ENCODE results near the gene CDC37L1. TPM values are rescaled to one million over a fixed set of nuclear protein-coding genes. Genes with fewer than 3 reads are reported as not detected.

Gene CDC37L1
- total RNA-seq, 2 donors from 2014 or later, result 29.2 to 37.7 TPM

DNA sequence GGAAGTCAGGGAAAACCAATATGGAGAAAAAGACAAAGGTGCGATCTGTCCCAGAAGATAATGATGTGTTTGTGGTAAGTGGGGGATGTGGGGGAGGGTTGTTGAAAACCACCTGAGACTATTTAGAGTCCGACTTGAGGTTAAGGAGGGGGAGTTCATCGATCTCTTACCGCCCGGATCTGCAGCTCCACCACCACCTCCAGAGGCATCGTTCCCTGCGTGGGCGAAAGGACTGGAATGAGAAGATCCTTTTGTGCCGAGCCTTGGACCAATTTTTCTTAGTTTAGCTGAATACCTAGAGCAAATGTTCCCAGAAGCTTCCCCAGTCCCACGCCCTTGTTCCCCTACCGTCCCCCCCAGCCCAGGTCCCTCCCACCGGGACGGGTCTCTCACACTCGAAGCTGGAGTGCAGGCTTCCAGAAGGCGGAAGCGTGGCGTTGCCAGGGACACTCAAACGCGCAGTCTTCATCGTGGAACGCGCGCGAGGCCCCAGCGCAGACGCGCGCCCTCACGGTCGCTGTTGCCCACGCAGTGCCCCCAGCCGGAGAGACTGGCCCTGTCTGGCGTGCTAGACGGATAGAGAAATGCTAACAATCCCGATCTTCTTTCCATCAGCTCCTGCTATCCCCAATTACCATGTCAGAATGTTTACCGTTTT lies 13.2 kb upstream of the CDC37L1 start, which contains the start of gene SPATA6L:
SPATA6L (minus strand) TSS at position 439 of the 658 bp plus-strand sequence; CDS start at position 209, 230 bp downstream.
- Histone ChIP-seq H3K27me3 (replicated peaks; ENCODE audit: insufficient read depth) (no peaks in the 10 kb centered on the region), H3K36me3 (no peaks in the 10 kb centered on the region), H3K27ac (peak within 1 kb of the TSS; percentile 74 to 90), H3K9me3 (no peaks in the 10 kb centered on the region), H3K4me3 (peak within 1 kb of the TSS; percentile 31 to 39), H3K4me1 (replicated peaks) (peaks cover 8% of the 10 kb centered on the region)
- peak; percentile 75 for DNase-seq (ENCODE audit: low spot score)
- TF ChIP-seq POLR2AphosphoS5 (IDR thresholded peaks at IDR 0.05), result peak; percentile 50
- TF ChIP-seq POLR2A (IDR thresholded peaks at IDR 0.05), result peak; percentile 18
- TF ChIP-seq CTCF (IDR thresholded peaks at IDR 0.05), result no peak
- WGBS, result 2% methylated on average over 36 of the region's 36 CpGs
- intact Hi-C loops (cut with DNase I), result loop anchor here (10.0 kb wide), 1 partner anchor 319 kb away; the partner anchor contains the start of gene JAK2

DNA sequence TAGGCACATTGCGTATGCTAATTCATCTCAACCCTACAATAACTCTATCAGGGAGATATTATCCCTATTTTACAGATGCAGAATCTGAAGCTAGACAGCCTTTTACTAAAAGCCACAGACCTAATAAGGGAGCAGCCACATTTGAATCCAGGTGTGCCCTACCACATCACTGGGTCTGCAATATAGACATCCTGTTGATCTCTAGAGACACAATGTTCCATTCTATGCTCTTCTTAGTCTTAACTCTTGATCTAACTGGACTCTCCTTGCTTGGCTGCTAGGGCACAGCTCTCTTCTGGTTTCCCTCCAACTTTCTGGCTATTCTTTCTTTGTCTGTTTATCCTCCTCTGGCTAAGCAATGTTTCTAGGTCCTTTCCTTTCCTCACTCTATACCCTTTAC lies 11.7 kb upstream of the CDC37L1 start:
- Histone ChIP-seq H3K27ac (no peak overlapping the region), H3K9me3 (no peaks in the 10 kb centered on the region), H3K27me3 (replicated peaks; ENCODE audit: insufficient read depth) (no peaks in the 10 kb centered on the region), H3K4me1 (replicated peaks) (peaks cover 8% of the 10 kb centered on the region), H3K36me3 (no peaks in the 10 kb centered on the region), H3K4me3 (no peak overlapping the region)
- 100% methylated on average over 1 of the region's 1 CpG for WGBS
- intact Hi-C loops (cut with DNase I), result loop anchor here (10.0 kb wide), 1 partner anchor 317 kb away; the partner anchor contains the start of gene JAK2
- TF ChIP-seq POLR2AphosphoS5 (IDR thresholded peaks at IDR 0.05) (no peak), POLR2A (IDR thresholded peaks at IDR 0.05) (no peak), CTCF (IDR thresholded peaks at IDR 0.05) (no peak)
- DNase-seq (ENCODE audit: low spot score), result no peak

GRCh38 chr9:4668604-4669003 lies 10.8 kb upstream of the CDC37L1 start:
- TF ChIP-seq POLR2AphosphoS5 (IDR thresholded peaks at IDR 0.05) (no peak), POLR2A (IDR thresholded peaks at IDR 0.05) (no peak), CTCF (IDR thresholded peaks at IDR 0.05) (no peak)
- Histone ChIP-seq H3K4me1 (replicated peaks) (peaks cover 8% of the 10 kb centered on the region), H3K4me3 (no peak overlapping the region), H3K27ac (no peak overlapping the region), H3K27me3 (replicated peaks; ENCODE audit: insufficient read depth) (no peaks in the 10 kb centered on the region), H3K36me3 (no peaks in the 10 kb centered on the region), H3K9me3 (no peaks in the 10 kb centered on the region)
- intact Hi-C loops (cut with DNase I), result loop anchor here (10.0 kb wide), 1 partner anchor 316 kb away; the partner anchor contains the start of gene JAK2
- DNase-seq (ENCODE audit: low spot score), result no peak
- 80% methylated on average over 2 of the region's 2 CpGs for WGBS

DNA sequence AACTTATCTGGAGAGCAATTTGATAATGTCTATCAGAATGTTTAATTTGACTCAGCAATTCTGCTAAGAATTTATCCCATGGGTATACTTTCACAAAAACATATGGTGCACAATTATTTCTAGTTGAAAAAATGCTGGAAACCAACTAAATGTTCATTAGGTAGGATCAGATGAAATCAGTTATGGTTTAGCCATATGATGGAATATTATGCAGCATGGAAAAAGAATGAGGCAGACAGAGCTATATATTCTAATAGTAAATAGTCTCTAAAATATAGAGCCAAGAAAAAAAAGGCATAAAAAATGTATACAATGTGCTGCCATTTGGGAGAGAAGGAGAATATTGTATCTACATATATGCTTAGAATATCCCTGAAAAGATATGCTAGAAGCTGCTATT lies 9.5 kb upstream of the CDC37L1 start:
- peaks cover 7% of the 10 kb centered on the region for H3K4me1 ChIP-seq (replicated peaks)
- H3K27me3 ChIP-seq (replicated peaks; ENCODE audit: insufficient read depth), result no peaks in the 10 kb centered on the region
- no peak overlapping the region for H3K27ac ChIP-seq
- H3K4me3 ChIP-seq, result no peak overlapping the region
- TF ChIP-seq POLR2AphosphoS5 (IDR thresholded peaks at IDR 0.05) (no peak), POLR2A (IDR thresholded peaks at IDR 0.05) (no peak), CTCF (IDR thresholded peaks at IDR 0.05) (no peak)
- H3K36me3 ChIP-seq, result no peaks in the 10 kb centered on the region
- H3K9me3 ChIP-seq, result no peaks in the 10 kb centered on the region
- intact Hi-C loops (cut with DNase I), result loop anchor here (10.0 kb wide), 2 partner anchors 315 to 955 kb away; partner anchors contain the start of genes JAK2 and RIC1
- DNase-seq (ENCODE audit: low spot score), result no peak

DNA sequence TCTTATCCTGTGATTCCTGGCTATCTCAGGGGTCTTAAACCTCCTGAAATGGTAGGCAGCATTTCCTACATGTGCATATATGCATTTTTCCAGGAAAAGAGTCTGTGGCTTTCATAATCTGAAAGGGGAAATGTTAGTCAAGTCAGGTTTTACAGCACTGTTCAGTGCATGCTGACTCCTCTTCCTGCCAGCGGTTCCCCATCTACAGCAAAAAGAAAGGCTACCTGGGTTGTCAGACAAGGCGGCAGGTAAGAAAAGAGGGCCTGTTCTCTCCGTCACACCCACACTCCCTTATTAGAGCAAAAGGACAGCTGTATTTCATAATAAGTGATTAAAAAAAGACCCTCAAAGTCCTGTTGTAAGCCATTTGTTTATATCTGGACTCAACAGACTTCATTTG lies 8.8 kb upstream of the CDC37L1 start:
- H3K4me1 ChIP-seq (replicated peaks), result no peaks in the 10 kb centered on the region
- DNase-seq (ENCODE audit: low spot score), result no peak
- no peaks in the 10 kb centered on the region for H3K36me3 ChIP-seq
- whole genome bisulfite sequencing, result 91% methylated on average over 3 of the region's 3 CpGs
- no peak overlapping the region for H3K27ac ChIP-seq
- no peaks in the 10 kb centered on the region for H3K9me3 ChIP-seq
- H3K4me3 ChIP-seq, result no peak overlapping the region
- no peaks in the 10 kb centered on the region for H3K27me3 ChIP-seq (replicated peaks; ENCODE audit: insufficient read depth)
- intact Hi-C loops (cut with DNase I), result loop anchor here (10.0 kb wide), 1 partner anchor 954 kb away; the partner anchor contains the start of gene RIC1
- TF ChIP-seq POLR2AphosphoS5 (IDR thresholded peaks at IDR 0.05), result no peak
- TF ChIP-seq POLR2A (IDR thresholded peaks at IDR 0.05), result no peak
- TF ChIP-seq CTCF (IDR thresholded peaks at IDR 0.05), result no peak
